ENCODE results near the gene CREG2.

GRCh38 chr2:101426822-101427221 is 39.5 kb upstream of the CREG2 start:
- TF ChIP-seq CTCF (IDR thresholded peaks at IDR 0.05) (no peak), POLR2A (IDR thresholded peaks at IDR 0.05) (no peak)

All from esophagus squamous epithelium (tissue), 4 donors.